Heart right ventricle (tissue), 16 donors: Measurements from ENCODE around the gene NEO1. TPM values are rescaled to one million over a fixed set of nuclear protein-coding genes. Genes with fewer than 3 reads are reported as not detected.

Source experiments
- ATAC-seq, 8 donors: fragments of 200-7000 bp; cut with Tn5 transposase; one replicate each; pipeline ENCODE4 v1.9.1; 2020; ENCODE audit warnings: mild to moderate bottlenecking in 8 of 8, moderate library complexity in 8 of 8, moderate number of reproducible peaks in 1 of 8
- DNase-seq, 2 donors: peaks; one replicate each; pipeline ENCODE4 v3.0.0-alpha.2; 2020
- H3K27ac ChIP-seq, 10 donors: fragments of 200-600 bp; sonication (generic) in 2 of 10; one replicate each; pipeline versions ENCODE4 v1.5.0 to v1.8.0; 2020 to 2022; ENCODE audit warnings: mild to moderate bottlenecking in 3 of 10
- H3K27me3 ChIP-seq, 7 donors: fragments of 200-600 bp; one replicate each; pipeline ENCODE4 v1.8.0; 2021 to 2022; ENCODE audit warnings: mild to moderate bottlenecking in 2 of 7
- H3K36me3 ChIP-seq, 9 donors: fragments of 200-600 bp; sonication (generic) in 1 of 9; one replicate each; pipeline versions ENCODE4 v1.5.0 to v1.8.0; 2020 to 2022; ENCODE audit warnings: mild to moderate bottlenecking in 2 of 9
- H3K4me1 ChIP-seq, 9 donors: fragments of 200-600 bp; sonication (generic) in 1 of 9; one replicate each; pipeline versions ENCODE4 v1.5.0 to v1.8.0; 2020 to 2022; ENCODE audit warnings: mild to moderate bottlenecking in 4 of 9
- H3K4me3 ChIP-seq, 10 donors: fragments of 200-600 bp; sonication (generic) in 2 of 10; one replicate each; pipeline versions ENCODE4 v1.5.0 to v1.8.0; 2020 to 2022; ENCODE audit warnings: mild to moderate bottlenecking in 7 of 10, moderate library complexity in 2 of 10
- H3K9me3 ChIP-seq, 11 donors: fragments of 200-600 bp in 10 of 11; sonication (generic) in 2 of 11; one replicate each; pipeline versions ENCODE4 v1.5.0 to v1.8.0; 2013 to 2022; ENCODE audit warnings: mild to moderate bottlenecking in 2 of 11, control low read depth in 1 of 11, moderate library complexity in 1 of 11
- CTCF ChIP-seq, 9 donors: fragments of 200-600 bp; sonication (generic) in 2 of 9; IDR thresholded peaks; one replicate each; pipeline versions ENCODE4 v1.5.0 to v1.8.0; 2021 to 2022; ENCODE audit warnings: antibody characterized with exemption in 9 of 9, mild to moderate bottlenecking in 5 of 9, moderate library complexity in 1 of 9
- WGBS, 2 donors: extraction: QIAGEN DNeasy Blood & Tissue Kit; methylation state at CpG; one replicate each; pipeline ENCODE4 v1.1.7; 2013; ENCODE audit warnings: inconsistent platforms in 1 of 2; 5-methylcytosine and 5-hydroxymethylcytosine counted together
- intact Hi-C, 10 donors: fragments of 100-400 bp; cut with DNase I; formaldehyde crosslinking; loops; one replicate each; pipeline versions ENCODE4 v1.11.1 to v1.14.2; 2022
- polyA plus RNA-seq, 2 donors: library from polyadenylated mRNA; stranded (reverse); fragments of 200-250 nt; gene quantifications; one replicate each; pipeline ENCODE4 v1.2.3, GENCODE V29; 2013
- total RNA-seq, 10 donors: library from RNA; stranded (reverse); fragmentation: NEBNext Ultra II Directional in 3 of 10; extraction: Animal tissue kit (Norgen Biotek cat#: 25700) in 3 of 10; gene quantifications; one replicate each; pipeline versions ENCODE4 v1.2.1 to v1.2.4, GENCODE V29; 2021 to 2023
- donor health status: Arrhythmogenic right ventricular cardiomyopathy.
- donor health status: ischemic (EF 13 %, LVEDD 7.1; RV severe dilation, severe dysfunction).
- donor health status: healthy with polysubstance abuse.
- donor health status: DM: no; HTN: yes; CAD: no.
- donor health status: DM: no; HTN: no; CAD: no.
- donor health status: ischemic (EF 25% LVEDD 6.9; RV normal size, moderate dysfunction).
- donor health status: ischemic (EF 25% LVEDD 5.7; RV mildly dilated, moderate dysfunction).
- donor health status: healthy.
- donor health status: DM: yes; HTN: yes; CAD: no.
- donor health status: Ischemic cardiomyopathy.
- donor health status: ischemic (EF 35%, LVEDD 5.7; RV mildly dilated, moderate dysfunction).
- donor health status: nonischemic (EF 11% LVEDD 7.7; RV severe dilation, severe dysfunction).
- donor health status: DM: yes; HTN: yes; CAD: no.
- donor health status: PGD.
- donor health status: ischemic (EF 29% LVEDD 5.4; RV normal size, mild dysfunction).
- donor health status: nonischemic (EF 23%, LVEDD 6.1; RV moderate dilation, normal function).

The NEO1 gene
- total and polyA plus RNA-seq, 12 donors, result 3.4 to 16.9 (median 11.6) TPM

- no peak for ATAC-seq
- no peak overlapping the region for H3K4me3 ChIP-seq
- peaks cover 0 to 4% (median 0%) of the 10 kb centered on the region in 9 donors for H3K4me1 ChIP-seq
- intact Hi-C loops, result no loop called here
- 82 to 90% methylated on average over 2 of the region's 2 CpGs for WGBS, 2 donors
- H3K9me3 ChIP-seq, result no peaks in the 10 kb centered on the region
- no peak for DNase-seq
- H3K27me3 ChIP-seq, result peaks cover 0 to 80% (median 51%) of the 10 kb centered on the region in 7 donors
- TF ChIP-seq CTCF (IDR thresholded peaks at IDR 0.05), result no peak
- H3K27ac ChIP-seq, result no peak overlapping the region
- H3K36me3 ChIP-seq, result no peaks in the 10 kb centered on the region
These were observed 20.6 kb upstream of the NEO1 start for GRCh38 chr15:73031648-73032047.

- no peak for TF ChIP-seq CTCF (IDR thresholded peaks at IDR 0.05)
- H3K27me3 ChIP-seq, result peaks cover 0 to 75% (median 37%) of the 10 kb centered on the region in 7 donors
These were observed 18.7 kb upstream of the NEO1 start for GRCh38 chr15:73033611-73034010.

GRCh38 chr15:73034221-73034620 is 18.0 kb upstream of the NEO1 start:
- H3K4me1 ChIP-seq, result peaks cover 0 to 1% (median 0%) of the 10 kb centered on the region in 9 donors
- H3K27ac ChIP-seq, result no peak overlapping the region
- H3K4me3 ChIP-seq, result no peak overlapping the region
- intact Hi-C loops, result no loop called here
- peaks cover 0 to 75% (median 36%) of the 10 kb centered on the region in 7 donors for H3K27me3 ChIP-seq
- DNase-seq, result no peak
- no peaks in the 10 kb centered on the region for H3K36me3 ChIP-seq
- no peak for ATAC-seq
- WGBS, 2 donors, result 69 to 79% methylated on average over 1 of the region's 1 CpG
- no peak for TF ChIP-seq CTCF (IDR thresholded peaks at IDR 0.05)
- no peaks in the 10 kb centered on the region for H3K9me3 ChIP-seq

More at GRCh38 chr15:73033611-73034010, 18.7 kb upstream of the NEO1 start:
- no peaks in the 10 kb centered on the region for H3K9me3 ChIP-seq
- H3K27ac ChIP-seq, result no peak overlapping the region
- no peak for ATAC-seq
- no peaks in the 10 kb centered on the region for H3K36me3 ChIP-seq
- DNase-seq, result no peak
- intact Hi-C loops, result no loop called here
- WGBS, 2 donors, result 81 to 87% methylated on average over 5 of the region's 5 CpGs
- H3K4me3 ChIP-seq, result no peak overlapping the region
- peaks cover 0 to 4% (median 0%) of the 10 kb centered on the region in 9 donors for H3K4me1 ChIP-seq

GRCh38 chr15:73035221-73035620 is 17.0 kb upstream of the NEO1 start:
- no peak for DNase-seq
- WGBS, 2 donors, result 69 to 78% methylated on average over 2 of the region's 2 CpGs
- Histone ChIP-seq H3K4me1 (no peaks in the 10 kb centered on the region), H3K4me3 (no peak overlapping the region), H3K27me3 (peaks cover 0 to 73% (median 31%) of the 10 kb centered on the region in 7 donors), H3K27ac (no peak overlapping the region), H3K36me3 (no peaks in the 10 kb centered on the region), H3K9me3 (no peaks in the 10 kb centered on the region)
- intact Hi-C loops, result no loop called here
- no peak for ATAC-seq
- TF ChIP-seq CTCF (IDR thresholded peaks at IDR 0.05), result no peak
